Activated CD8-positive, alpha-beta memory T cell treated with anti-CD3 and anti-CD28 coated beads for 48 hours (primary cell): Measurements from ENCODE around the gene GNB1L.

ENCODE experiments used
- DNase-seq, 3 experiments: peaks; one replicate each; pipeline ENCODE4 v3.0.0-alpha.2; 2020; ENCODE audit warnings: low read depth in 2 of 3, low spot score in 2 of 3

GNB1L gene

DNA sequence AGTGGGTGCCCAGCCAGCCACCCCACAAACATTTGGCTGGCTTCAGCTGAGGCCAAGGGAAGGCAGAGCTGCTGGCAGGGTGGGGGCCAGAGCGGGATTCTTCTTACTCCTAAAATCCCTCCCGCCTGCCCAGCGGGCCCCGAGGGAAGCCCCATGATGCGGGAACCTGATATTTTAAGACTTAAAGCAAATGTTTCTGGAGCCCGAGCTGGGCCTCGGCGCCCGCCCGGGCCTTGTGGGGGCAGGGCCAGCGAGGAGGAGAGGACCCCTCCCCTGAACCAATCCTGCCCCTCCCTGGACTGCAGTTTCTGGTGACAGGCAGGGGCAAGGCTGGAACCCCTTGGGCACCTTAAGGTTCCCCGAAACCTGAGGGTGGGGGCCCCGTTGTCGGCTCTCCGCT is 114.1 kb downstream of the GNB1L start:
- DNase-seq = no peak

DNA sequence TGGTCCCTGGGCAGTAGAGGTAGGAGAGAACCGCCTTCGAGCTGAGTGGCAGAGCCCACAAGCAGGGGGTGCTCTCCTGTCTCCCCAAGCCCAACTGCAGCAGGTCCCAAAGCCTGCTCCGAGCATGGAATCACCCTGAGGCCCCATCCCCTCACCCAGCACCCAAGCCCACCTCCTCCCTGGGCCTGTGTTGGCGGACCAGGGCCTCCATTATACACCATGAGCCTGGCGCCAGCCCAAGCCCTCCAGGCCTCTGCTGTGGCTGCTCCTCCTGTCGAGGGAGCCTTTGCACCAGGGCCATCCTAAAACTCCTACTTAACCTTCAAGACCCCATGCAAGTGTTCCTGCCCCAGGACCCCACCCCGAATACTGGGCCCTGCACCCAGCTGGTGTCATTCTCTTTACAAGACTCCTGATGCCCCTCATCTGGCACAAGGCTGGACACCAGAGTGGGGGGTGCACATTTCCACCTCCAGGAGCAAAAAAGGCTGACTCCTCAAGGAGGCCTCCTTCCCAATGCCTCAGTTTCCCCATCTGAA is 114.7 kb downstream of the GNB1L start:
- DNase-seq = no peak

DNA sequence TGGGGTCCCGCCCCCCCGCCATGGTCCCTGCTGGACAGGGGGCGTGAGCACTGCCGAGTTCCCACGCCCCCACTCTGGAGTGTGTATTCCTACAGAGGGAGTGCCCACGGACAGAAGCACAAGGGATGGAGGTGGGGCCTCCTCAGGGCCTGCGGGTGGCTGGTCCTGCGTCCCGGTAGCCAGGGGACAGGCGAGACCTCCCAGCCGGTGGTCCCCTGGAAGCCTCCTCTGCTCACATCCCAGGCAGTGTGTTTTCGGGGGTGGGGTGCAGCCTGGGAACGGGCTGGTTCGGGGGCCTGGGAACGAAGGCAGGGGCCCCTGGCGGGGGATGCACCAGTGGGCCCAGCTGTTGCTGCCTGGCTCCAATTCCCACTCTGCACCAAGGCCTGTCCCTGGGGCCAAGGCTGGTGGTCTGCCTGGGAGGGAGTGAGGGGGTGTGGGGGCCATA is 115.2 kb downstream of the GNB1L start:
- no peak for DNase-seq

DNA sequence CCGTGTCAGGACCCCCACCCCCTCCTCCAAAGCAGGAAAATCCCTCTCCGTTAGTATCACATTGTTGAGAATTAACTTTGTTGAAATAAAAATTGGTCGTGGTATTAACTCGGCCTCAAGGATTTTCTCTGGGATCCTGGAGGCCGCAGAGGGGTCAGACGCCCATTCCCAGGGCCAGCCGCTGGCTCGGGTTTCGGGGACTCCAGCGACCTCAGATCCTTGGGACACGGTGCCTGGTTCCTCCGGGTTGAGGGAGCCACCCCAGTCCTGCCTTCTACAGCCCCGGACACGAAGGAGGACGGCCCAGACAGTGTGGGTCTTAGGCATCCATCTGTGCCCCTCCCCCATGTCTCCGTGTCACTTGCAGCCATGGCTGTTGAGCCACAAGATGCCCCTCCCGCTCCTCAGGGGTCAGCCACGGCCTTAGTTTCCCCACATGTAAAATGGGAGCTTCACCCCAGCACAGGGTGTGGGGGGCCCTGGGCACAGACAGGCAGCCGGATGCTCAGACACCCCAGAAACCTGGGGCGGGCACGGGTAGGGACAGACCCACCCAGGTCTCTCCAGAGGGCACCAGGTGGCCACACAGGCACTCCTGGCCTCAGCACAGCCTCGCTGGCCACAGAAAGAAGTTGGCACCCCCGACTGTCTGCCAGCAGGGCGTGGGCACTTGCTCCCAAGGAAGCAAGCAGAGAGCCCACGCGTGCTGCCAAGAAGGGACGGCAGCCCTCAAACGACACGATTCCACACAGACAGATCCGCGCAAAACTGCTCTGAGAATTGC is 115.8 kb downstream of the GNB1L start:
- no peak for DNase-seq

DNA sequence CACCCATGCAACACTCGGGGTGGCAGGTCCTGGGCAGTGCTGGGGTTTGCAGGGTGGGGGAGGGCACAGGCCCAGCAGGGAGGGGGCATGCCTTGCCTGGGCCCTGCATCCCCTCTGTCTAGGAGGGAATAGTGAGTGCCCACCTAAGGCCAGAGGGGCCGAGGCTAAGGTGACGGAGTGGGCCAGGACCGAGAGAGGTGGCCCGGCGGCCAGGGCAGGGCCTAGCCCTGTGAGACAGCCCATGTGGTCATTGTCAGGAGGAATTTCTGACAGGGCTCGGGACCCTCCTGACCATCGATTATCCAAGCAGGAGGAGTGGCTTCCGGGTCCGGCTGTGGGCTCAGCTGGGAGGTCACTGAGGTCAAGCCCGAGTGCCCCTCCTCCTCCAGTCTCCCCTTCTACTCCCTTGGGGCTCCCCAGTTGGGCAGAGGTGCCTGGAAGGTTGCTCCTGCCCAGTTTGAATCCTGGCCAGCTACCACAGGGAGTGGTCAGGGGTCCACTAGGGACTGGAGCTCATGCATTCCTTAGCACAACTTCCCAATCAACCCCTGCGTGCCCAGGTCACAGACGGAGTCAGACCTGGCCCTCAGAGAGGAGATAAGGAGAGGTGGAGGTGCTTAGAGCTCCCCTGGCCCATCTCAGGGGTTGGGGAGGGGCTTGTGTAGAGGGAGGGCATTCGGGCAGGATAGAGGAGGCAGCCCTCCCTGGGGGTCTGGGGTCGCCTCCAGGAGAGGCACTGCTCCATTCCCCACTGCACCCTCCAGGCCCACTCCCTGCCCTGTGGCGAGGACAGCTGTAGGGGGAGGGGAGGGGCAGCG is 116.6 kb downstream of the GNB1L start:
- DNase-seq = no peak

DNA sequence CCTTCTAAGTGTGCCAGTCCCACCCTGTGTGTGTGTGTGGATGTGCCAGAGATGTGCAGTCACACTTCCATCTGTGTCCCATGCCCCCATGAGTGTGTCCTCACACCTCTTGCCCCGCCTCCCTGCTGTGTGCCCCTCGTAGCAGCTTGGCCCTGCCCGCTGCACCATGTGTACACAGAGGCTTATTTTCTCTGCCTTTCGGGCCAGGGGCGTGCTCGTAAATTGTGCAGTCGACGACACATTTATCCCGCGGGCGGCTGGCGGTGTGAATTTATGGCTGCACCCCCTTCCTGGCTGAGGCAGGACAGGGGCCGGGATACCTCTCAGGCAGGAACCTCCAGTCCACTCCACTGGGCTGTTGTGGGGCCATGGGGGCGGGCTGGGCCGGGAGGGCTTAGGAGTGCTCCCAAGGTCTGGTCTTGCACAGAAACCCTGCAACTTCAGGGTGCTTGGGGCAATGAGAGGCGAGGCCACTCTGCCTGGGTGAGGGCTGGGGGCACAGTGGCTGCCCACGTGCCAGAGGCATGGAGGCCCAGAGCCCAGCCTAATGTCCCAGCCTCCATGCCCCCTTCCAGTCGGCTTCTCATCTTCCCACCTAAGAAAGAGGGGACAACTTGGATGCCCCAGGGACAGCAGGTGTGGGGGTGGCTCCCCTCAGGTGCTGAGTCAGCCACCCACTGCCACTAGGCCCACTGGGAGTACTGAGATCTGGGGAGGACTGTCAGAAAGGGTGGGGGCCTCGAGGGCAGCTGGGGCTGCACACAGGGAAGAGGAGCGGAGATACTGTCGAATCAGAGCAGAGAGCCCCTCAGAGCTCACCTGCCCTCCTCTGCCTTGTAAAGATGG is 118.8 kb downstream of the GNB1L start:
- DNase-seq = no peak

DNA sequence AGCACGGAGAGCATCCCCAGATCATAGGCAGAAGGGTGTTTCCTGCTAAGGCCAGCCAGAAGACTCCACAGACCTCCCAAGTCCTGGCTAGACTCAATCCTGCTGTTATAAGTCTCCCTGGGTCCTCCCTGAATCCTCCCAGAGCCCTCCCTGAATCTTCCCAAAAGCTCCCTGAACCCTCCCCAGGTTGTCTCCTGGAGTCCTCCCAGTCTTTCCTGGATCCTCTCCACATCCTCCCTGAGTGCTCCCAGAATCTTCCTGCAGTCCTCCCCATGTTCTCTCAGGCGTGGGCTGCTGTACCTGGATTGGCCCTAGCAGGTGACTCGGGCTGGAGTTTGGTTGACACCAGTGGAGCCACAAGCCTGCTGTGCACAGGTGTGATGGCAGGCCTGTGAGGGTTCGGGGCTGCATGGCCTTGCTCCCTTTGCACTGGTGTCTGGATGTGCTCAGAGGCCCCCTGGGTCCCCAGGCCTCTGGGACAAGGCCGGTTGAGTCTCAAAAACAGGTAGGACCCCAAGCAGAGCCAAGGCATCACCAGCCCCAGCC is 119.8 kb downstream of the GNB1L start:
- no peak for DNase-seq

DNA sequence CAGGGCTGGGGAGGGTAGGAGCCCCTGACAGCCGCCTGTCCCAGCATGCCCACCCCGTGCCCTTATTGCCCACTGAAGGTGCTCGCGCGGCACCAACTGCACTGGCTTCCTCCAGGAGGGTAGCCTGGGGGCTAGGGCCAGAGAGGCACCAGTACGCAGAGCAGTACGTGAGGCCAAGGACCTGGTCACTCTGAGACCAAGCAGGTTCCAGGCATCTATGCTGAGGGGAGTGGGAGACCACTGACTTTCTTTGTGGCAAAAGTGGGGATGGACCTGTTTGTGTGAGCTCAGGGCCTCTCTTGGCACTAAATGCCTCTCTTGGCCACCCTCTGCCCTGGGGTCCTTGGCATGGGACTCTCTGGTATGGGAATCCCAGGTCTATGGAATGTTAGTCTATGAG is 120.5 kb downstream of the GNB1L start:
- DNase-seq = no peak

DNA sequence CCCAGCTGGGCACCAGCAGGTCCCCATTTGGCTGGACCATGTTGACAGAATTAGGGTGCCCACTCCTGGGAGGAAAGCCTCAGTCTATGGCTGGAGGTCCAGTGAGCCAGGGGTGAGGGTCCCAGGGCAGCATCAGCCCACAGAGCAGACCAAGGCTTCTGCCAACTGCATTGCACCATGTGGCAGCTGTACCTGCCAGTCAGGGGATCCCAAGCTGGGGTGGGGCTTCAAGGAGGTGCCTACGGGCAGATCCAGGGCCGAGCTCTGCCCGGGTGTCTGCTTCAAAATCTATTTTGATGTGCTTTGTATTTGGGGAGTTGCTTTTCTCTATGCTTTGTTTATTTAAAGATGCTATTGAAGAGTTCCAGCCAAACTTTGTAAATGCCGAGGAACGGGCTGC is 120.9 kb downstream of the GNB1L start:
- no peak for DNase-seq
